ENCODE data around the gene TBC1D22A.
"Not testable (repeated sequence)": the region's sequence is repeated elsewhere in the genome, so short reads cannot be mapped to it uniquely, and the experiment has no call there.

The TBC1D22A gene

DNA sequence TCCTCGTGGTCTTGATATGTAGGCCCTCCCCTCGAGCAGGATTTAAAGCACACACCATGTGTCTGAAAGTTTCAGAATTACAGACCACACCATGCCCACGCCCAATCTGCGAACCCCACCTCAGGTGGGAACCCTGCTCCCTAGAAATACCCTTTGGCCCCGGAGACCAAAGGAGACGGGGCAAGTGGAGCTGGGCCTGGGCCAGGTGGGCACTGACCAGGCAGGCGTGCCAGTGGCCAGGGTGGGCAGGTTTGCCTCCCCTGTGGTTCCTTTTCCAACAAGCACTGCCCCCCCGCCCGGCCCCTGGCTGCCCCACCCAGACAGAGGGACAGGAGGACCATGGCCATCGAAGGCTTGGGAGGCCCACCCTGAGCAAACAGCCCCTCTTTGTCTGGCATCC, 400.4 kb downstream of the TBC1D22A start:
- no peak for DNase-seq

DNA sequence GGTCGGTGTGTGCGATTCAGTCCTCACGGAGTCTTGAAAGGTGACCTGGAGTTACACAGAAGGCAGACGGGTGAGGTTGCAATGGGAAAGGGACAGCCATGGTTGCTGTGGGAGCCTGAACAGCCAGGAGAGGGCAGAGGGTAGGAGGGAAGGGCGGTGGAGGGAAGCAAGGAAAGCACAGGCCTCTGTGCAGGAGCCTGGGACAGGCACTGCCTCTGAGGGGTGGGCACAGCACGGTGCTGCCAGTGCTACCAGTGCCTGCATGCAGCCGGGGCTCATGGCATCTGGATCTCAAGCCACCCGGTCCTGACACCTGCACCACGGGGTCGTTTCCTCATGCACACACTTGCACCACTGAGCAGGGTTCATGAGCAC, 401.0 kb downstream of the TBC1D22A start:
- no peak for DNase-seq

DNA sequence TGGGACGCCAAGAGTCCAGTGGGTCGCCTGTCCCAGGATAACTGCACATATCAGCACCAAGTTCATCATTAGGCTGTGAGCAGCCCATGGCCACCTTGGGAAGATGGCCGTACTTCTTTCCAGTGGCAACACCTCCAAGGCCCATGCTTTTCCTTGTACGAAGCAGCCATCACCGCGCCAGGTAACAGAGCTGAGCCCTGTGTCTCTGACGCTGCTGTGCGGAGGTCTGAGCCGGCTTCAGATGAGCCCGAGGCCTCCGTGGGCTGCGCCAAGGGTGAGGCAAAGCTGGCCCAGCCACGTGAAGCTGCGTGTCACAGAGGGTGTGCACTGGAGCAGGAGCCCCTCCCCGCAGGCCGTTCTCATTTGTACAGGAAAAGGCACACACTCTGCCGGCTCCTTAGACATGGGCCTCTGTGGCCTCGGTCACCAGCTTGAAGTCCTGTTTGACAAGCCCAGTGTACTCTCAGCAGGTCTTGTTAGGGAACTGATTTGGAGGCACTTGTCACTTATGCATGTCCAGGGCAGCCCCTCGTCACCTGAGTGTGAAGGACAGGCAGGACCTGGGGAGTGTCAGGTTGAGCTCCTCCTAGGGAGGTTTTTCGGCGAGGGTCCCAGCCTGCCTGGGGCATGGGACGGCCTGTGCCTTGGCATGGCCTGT, 401.5 kb downstream of the TBC1D22A start:
- DNase-seq, result no peak

DNA sequence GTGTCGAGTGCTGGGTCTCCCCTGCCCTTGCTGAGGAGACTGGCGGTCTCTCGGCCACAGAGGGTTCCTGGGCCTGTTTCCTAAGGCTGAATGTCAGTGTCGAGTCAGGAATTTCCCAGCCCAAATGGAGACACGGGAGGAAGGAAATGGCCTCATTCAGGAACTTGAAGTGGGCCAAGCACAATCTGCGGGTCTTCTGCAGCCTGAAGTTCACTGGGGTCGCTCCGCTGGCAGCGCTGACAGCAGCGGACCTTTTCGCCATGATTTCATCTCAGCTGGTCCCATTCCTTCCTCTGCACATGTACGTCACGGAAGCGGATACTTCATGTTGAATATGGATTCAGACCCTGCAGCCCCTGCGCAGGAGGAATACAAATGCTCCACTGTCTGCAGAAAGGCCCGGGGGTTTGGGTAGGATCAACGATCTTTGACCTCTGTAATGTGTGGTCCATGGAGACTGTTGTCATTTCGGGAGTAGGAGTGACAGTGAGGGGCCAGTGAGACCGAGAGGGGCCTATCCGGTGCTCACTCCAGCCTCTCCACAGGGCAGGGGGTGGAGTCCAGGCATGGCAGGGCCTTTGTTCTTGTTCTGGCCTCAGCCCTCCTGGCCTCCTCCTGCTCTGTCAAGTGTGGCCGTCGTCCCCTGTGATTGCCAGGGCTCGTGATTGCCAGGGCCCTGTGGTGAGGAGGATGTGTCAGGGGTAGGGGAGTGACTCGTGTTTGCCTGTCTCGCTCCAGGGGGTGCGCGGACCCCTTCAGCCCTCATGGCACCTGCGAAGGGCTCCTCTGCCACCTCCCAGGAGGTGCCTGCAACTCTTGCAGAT, 402.3 kb downstream of the TBC1D22A start:
- DNase-seq, result no peak

DNA sequence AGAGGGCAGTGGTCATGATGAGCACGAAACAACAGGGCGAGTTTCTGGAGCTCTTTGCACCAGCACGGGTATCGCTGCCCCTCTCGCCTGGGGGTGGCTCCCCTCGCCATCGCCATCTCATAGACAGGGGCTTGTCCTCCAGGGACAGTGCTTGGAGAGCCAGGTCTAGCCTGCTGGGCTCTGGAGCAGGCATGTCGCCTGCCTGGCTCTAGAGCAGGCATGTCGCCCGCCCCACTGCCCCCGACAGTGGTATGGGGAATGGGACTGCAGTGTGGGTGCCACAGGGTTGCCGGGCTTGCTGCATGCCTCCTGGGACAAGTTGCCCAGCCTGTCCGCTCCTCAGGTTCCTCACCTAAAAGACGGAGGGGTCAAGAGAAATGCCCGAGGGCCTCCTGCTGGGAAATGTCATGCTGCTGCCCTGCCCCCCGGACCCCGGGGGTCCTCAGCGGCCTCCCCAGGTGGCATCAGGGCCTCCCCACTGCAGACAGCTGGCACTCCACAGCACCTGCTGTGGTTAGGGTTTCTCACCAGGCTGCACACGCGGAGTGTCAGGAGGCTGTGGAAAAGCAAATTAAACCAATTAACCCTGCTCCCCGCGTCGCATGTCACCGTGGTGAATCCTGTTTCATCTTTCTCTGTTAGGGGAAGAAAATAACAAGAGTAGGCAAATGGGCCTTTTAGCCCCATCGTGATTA, 403.0 kb downstream of the TBC1D22A start:
- no peak for DNase-seq

DNA sequence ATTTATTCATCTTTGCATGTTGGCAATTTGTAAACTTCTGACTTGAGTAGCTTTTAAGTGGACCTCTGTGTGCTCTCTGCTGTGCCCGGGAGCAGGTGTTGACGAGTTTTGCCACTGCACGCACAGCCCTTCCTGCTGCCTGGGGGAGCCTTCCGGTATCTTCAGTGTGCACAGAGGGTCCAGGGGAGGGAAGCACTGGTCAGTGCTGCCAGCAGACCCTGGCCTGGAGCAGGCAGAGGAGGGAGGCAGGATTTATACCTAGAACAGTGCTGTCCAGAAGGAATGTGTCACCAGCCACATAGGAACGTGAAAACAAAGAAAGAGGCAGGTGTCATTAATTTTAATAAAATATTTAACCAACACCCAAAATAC, 403.6 kb downstream of the TBC1D22A start:
- DNase-seq, result no peak

DNA sequence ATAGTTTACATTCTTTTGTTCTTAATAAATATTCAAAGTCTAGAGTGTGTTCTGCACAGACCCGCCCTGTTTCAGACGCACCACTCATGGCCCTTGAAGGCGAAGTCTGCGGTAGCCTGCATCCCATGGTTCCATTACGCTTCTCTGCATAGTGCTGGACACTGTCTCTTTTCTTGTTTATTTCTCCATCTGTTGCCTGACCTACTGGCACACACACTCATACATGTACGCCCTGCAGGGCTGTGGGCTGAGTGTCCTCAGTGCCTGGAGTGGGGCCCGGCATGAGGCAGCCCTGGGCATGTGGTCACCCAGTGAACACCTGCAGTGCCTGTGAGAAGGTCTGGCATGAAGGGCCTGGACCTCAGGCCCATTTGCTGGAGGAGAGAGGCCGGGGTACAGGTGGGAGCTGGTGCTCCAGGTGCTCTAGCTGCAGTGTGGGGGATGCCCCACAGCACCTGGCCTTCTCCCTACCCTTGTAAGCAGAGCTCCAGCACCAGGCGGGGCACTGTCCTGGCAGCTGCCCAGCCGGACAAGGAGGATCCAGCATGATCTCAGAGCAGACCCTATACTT, 404.1 kb downstream of the TBC1D22A start:
- DNase-seq, result no peak

DNA sequence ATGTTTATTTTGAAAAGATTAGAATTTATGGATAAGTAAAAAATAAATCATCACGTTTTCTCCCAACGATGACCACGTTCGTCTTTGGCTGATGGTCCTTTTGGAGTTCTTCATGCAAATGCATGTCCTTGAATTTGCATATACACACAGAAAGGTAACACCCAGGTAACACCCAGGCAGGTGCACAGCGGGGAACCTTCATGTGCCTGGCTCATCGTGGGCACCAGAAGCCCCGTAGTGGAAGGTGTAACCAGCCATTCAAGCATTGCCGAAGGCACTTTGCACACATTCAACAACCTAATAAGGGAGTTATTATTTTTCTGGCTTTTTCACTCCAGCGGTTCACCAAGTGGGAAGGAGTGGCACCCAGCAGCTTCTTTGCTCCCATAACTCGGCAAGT, 404.6 kb downstream of the TBC1D22A start:
- no peak for DNase-seq

DNA sequence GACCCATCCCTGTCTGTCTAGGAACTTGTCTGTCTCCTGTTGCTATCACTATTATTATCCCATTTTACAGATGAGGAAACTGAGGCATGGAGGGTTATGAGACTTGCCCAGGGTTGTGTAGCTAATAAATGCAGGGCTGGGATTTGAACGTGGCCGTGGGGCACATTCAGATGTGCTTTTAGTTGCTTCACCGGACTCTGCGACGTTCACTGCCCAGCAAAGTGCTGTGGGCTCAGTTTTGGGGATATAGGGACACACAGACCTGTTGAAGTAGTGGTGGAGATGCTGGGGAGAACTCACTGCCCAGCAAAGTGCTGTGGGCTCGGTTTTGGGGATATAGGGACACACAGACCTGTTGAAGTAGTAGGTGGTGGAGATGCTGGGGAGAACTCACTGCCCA, 405.5 kb downstream of the TBC1D22A start:
- not testable (repeated sequence) for DNase-seq

DNA sequence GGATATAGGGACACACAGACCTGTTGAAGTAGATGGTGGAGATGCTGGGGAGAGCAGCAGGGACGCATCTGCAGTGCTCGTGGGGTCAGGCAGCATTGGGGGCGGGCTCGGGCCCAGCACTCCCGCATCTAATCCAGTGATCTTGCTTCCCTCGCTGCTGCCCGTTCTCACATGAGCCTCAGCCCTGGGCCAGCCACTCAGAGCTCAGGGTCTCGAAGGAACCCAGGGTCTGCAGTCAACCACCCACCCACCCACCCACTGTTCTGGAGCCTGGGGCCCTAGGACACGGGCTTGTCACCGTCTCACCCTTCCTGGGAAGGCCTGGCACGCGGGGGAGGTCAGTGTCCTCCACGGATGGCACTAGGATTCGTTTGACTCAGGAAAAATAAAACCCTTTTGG, 406.0 kb downstream of the TBC1D22A start:
- DNase-seq, result no peak

DNA sequence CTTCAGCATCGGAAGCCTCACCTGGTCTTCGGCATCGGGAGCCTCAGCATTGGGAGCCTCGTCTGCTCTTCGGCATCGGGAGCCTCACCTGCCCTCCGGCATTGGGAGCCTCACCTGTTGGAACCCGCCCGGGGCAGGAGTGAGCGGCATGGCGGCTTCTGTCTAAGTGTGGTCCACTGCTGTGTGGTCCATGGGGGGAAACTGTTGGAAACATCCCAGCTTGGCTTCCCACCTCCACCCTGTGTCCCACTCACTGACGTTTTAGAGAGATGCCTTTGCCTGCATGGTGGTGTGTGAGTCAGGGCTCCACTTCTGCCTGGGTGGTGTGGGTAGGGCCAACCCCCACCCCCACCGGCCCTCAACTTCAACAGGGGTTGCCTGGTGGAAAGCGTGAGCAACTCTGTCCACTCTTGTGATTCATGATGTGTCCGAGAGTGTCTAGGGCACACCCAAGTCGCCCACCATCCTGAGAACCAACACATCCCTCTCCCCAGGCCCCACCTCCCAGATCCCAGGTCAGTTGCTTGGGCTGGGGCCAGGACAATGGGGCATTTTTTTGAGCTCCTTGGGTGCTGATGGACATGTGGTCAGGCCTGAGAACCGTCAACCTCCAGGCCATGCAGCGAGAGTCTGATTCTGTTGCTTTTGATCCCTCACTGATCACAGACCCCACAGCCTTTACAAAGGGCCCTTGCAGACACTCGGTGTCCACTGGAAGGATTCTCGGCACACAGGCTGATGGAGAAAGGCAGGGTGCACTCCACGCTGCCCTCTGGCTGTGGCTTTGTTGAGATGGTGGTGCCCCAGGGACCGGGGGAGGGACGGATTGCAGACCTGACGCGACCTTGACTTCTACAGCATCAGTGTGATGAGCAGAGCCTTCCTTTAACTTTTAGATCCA, 406.7 kb downstream of the TBC1D22A start:
- DNase-seq, result peak in 2 of 51 donors; percentile 10 to 19

DNA sequence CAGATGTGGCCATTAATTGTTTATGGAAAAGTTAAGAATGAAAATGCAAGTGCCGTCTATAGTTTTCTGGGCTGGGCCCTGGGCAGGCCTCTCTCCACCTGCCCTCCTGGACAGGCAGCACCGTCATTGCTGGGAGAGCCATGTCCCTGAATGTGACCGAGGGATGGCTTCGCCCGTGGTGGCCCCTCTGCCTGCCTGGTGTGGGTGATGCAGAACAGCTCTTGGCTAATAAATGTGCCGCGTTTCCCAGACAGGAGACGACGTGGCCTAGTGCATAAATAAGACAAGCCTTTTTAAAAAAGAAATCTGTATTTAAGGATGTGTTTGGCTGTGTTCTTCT, 407.3 kb downstream of the TBC1D22A start:
- DNase-seq, result no peak

DNA sequence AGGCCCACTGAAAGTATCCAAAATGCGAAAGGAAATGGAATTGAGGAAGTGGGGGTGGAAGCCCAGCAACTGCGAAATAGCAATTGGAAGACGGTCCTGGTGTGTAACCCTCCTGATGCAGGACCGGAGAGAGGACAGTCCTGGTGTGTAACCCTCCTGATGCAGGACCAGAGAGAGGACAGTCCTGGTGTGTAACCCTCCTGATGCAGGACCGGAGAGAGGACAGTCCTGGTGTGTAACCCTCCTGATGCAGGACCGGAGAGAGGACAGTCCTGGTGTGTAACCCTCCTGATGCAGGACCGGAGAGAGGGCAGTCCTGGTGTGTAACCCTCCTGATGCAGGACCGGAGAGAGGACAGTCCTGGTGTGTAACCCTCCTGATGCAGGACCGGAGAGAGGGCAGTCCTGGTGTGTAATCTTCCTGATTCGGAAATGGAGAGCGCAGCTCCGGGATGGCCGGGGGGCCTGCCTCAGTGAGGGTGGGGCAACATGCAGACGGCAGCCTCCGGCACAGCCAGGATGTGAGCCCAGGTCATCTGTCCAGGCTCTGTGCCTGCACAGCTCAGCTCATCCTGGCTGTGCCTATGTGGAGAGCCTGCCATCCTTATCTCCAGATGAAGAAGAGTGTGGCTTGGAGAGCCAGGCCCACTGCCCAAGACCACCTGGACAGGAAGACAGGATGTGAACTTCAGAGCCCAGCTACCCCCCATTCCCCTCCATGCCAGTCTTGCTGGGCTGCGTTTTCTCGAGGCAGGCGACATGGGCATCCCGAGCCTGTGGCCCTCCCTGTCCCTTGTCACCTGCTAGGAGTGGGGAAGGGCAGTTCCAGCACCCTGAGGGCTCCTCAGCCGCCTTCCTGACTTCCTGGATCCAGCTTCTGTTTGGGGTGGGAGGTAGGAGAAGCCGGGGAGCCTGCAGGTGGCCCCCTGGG, 408.3 kb downstream of the TBC1D22A start:
- not testable (repeated sequence) for DNase-seq

DNA sequence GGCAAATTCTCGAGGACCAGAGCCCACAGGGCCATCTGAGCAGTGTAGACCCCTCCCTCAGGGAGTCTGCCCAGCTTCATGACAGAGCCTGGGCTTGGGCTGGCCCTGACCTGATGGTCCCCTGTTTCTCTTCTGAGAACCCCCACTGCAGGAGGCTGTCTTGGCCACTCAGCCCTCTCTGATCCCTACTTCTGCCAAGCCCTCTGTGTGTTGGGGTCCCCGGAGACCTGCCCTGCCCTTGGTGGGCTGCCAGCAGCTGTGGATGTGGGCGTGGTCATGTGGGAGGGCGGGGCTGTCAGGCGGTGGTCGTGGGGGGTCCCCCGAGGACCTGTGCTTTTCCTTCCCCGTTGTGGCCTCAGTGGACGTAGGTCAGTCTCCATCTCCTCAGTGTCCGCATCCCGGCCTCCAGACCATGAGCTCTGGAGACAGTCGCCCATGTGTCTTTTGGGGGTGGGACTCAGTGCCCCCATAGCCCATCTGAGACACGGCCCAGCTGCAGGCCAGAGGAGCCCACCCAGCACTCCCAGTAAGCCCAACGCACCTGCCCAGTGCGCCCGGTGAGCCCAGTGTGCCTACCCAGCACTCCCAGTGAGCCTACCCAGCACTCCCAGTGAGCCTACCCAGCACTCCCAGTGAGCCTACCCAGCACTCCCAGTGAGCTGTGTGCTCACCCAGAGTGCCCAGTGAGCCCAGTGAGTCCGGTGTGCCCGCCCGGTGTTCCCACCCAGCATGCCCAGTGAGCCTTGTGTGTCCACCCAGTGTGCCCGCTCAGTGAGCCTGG, 409.2 kb downstream of the TBC1D22A start:
- no peak for DNase-seq

DNA sequence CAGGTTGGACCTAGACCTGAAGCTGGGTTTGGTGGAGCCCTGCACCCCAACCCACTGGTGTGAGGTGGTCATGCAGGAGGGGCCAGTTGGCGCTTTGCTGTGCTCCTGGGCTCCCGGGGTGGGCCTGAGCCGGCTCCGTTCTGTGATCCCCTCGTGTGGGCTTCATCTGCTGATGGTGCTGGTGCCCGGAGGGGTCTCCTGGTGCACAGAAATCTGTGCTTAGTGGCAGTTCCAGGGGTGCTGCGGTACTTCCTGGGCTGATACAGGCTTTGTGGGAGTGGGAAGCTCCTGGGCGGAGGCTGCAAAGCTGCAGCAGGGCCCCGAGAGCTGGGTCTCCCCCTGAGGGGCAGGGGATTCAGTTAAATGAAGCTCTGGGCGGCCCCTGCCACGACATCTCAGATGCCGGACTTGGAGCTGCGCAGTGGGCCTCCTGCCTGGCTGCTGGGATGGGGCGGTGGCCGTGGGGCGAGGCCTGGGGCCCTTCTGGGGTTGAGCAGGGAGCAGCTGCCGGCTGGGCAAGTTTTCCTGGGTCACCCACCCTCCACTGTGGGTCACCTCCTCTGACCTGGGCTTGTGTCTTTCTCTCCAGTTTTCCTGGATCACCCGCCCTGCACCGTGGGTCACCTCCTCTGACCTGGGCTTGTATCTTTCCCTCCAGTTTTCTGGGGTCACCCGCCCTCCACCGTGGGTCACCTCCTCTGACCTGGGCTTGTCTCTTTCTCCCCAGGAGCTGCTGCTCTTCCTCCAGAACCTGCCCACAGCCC, 410.5 kb downstream of the TBC1D22A start:
- no peak for DNase-seq

DNA sequence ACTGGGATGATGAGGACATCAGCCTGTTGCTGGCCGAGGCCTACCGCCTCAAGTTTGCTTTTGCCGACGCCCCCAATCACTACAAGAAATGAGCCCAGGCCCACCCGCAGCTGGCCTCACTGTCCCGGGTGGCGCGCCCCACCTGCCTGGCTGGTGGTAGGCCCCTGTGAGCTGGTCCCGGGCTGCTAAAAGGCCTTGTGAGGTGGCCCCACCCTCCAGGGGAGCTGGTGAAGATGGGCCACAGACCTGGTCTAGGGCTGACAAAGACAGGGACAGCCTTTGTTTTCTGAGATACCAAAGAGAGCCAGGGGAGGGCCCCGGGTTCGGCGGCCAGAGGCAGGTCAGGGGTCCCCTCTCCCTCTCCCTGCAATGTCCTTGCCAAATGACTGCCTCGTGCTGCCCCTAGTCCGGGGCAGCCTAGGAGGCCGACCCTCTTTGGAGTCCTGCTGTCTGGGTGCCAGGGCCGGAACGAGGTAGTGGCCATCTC, 411.1 kb downstream of the TBC1D22A start:
- DNase-seq, result no peak

DNA sequence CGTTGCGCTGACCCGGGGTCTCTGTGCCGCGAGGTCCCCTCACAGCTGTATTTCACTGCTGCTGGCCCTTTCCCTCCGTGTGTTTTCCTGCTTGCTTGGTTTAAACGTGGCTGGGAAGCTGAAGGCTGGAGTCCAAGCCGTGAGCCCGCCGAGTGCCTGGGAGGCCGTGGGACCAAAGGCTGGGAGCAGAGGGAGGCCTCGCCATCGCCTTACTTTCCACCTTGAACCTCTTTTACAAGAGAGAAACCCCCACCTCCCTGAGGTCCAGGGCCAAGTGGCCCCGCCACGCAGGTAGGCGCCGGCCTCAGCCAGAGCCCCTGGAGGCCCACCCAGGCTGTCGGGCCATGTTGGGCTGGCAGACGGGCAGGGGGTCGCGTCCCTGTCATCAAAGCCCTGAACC, 411.6 kb downstream of the TBC1D22A start:
- DNase-seq, result no peak

DNA sequence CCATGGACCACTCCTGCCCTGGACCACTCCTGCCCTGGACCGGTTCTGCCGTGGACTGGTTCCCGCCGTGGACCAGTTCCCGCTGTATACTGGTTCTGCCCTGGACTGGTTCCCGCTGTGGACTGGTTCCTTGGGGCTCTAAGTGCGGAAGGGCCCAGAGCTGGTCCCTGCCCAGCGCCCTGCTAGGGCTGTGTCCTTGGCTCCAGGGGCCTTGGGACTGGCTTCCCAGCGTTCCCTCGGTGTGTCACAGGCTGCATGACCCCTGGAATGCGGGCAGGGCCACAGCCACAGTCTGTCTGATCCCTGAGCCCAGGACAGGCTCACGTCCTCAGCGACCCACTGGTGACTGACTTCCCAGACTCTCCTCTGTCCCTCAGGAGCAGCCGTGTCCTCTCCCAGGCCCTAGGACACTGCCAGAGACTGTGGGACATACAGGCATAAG, 412.2 kb downstream of the TBC1D22A start:
- DNase-seq, result no peak

Measured in hypothalamus (tissue), 51 donors.